GM12874 (cell line): Measurements from ENCODE around the gene CXCR3.

Experiments
- TF ChIP-seq, protein P1 (sequence below): IDR thresholded peaks from 2 replicates; pipeline ENCODE4 v1.5.1; 2011; ENCODE audit warnings: low read depth, mild to moderate bottlenecking, control low read depth, low read length, moderate library complexity; ENCODE audit not compliant: insufficient read depth

CXCR3 gene

DNA sequence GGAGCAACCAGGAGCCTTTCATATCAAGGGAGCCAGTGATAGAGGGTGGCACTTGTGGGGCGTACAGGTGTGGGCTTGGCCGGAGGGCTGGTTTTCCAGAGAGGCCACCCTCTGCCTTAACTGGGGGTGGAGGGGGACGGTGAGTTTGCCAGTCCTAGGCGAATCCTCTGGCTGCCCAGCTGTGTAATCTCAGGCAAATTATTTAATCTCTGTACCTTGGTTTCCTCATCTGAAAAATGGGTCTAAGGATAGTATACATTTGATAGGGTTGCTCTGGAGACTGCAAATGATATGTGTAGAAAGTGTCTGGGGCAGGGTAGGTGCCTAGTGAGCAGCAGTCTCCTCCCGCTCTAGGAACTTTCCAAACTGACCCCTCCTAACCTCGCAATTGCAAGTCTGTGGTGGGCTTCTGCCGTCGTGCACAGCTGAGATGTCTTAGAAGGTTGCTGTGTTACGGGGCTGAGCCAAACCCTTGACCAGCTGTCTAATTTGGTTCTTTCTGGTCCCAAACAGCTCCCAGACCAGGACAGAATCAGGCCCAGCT, 3.8 kb upstream of the CXCR3 start:
- TF ChIP-seq, protein P1, sequence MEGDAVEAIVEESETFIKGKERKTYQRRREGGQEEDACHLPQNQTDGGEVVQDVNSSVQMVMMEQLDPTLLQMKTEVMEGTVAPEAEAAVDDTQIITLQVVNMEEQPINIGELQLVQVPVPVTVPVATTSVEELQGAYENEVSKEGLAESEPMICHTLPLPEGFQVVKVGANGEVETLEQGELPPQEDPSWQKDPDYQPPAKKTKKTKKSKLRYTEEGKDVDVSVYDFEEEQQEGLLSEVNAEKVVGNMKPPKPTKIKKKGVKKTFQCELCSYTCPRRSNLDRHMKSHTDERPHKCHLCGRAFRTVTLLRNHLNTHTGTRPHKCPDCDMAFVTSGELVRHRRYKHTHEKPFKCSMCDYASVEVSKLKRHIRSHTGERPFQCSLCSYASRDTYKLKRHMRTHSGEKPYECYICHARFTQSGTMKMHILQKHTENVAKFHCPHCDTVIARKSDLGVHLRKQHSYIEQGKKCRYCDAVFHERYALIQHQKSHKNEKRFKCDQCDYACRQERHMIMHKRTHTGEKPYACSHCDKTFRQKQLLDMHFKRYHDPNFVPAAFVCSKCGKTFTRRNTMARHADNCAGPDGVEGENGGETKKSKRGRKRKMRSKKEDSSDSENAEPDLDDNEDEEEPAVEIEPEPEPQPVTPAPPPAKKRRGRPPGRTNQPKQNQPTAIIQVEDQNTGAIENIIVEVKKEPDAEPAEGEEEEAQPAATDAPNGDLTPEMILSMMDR: no peak

DNA sequence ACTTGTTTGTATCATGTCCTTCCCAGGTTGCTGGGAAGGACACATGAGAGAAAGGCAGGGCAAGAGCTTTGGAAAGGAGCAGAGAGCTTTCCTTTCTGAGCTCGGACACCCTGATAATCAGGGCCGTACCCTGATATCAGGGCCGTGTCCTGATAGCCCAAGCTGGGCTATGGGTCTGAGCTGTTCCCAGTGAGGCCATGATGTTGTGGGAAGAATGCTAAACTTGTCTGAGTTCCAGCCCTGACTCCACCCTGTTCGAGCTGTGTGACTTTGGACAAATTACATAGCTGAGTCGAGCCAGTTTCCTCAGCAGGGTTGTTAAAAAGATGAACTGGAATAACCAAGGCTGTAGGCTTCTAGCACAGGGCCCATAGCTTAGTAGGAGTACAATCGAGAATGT, 3.3 kb upstream of the CXCR3 start:
- TF ChIP-seq, protein P1: no peak

DNA sequence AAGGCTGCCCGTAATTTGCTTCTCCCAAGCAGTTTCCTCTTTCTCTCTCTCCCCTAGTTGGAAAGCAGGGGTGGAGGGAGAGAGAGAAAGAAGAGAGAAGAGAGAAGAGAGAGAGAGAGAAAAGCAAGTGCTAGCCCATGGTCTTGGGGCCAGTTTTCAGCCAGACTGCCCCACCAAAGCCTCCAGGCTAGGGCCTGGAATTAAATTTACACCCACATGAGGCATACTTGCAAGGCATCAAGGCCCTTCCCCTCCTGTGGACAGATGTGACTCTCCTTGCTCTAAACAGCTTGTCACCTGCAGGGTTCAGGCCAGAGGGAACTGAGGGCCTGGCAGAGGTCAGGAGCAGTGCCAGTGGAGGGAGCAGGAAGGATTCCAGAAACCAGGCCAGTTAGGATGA, 1.7 kb upstream of the CXCR3 start:
- TF ChIP-seq, protein P1: no peak

DNA sequence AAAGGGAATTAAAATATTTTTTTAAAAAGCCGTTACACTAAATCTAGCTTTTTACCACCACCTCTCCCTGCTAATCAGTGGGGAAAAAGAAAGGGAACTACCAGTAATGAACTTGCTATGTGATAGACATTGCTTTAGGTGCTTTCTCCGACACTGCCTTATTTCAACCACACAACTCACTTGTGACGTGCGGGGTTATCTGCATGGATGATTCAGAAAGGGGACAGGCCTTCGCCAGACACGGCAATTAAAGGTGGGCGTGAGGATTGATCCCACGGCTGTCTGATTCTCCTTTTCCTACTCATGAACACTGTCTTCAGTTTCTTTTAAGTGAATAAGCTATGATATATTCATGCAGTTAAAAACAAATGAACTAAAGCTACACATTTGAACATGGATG, 882 bp upstream of the CXCR3 start:
- TF ChIP-seq, protein P1: no peak

DNA sequence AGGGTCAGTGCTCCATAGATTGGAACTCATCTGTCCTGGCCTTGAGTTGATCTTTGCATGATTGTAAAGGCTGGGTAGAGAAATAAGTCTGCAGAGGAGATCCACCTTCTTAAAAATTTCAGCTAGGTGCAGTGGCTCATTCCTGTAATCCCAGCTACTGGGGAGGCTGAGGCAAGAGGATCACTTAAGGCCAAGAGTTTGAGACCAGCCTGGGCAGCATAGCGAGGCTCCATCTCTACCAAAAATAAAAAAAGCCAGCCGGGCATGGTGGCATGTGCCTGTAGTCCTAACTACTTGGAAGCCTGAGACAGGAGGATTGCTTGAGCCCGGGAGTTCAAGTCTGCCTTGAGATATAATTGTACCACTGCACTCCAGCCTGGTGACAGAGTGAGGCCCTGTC, 476 bp upstream of the CXCR3 start:
- TF ChIP-seq, protein P1: no peak

DNA sequence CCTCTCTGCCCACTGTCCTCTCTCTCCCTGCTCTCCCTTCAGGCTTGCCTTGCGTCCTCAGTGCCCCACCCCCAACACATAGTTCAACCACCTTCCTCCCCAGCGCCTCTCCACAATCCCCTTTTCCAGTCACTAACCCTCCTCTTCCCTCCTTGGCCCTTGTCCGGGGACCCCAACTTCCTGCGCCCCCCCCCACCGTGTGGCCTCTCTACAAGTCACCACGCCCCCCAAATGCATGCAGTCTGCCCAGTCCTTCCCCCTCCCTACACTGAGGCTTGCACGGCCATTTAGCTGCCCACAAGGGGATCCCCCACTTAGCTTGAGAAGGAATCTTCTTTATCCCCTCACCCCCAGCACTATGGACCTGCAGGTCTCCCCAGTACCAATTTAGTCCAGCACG, 569 bp downstream of the CXCR3 start:
- TF ChIP-seq, protein P1: no peak

DNA sequence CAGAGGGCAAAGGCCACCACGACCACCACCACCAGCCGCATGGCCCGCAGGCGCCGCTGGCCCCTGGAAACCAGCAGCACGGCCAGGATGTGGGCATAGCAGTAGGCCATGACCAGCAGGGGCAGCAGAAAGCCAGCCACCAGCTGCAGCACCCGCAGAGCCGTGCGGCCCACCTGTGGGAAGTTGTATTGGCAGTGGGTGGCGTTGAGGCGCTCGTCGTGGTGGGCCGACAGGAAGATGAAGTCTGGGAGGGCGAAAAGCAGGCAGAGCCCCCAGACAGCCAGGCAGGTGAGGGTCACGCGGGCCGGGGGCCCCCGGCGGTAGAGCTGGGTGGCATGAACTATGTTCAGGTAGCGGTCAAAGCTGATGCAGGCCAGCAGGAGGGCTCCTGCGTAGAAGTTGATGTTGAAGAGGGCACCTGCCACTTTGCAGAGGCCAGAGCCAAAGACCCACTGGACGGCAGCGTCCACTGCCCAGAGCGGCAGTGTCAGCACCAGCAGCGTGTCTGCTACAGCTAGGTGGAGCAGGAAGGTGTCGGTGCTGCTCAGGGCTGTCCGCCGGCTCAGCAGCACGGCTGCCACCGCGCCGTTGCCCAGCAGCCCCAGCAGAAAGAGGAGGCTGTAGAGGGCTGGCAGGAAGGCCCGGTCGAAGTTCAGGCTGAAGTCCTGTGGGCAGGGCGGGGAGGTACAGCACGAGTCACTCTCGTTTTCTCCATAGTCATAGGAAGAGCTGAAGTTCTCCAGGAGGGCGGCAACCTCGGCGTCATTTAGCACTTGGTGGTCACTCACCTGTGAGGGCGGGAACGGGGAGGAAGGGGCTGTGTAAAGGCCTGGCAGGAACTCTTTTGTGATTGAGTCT, 1.4 kb downstream of the CXCR3 start:
- TF ChIP-seq, protein P1: no peak
